Measurements from ENCODE around the gene DMD. TPM values are rescaled to one million over a fixed set of nuclear protein-coding genes. Genes with fewer than 3 reads are reported as not detected.

Gene DMD
- polyA plus RNA-seq (2012; ENCODE audit: insufficient read depth, insufficient read length, low read depth): 2.6 TPM

GRCh38 chrX:33211356-33212260, at the start of gene DMD:
Gene DMD, minus strand, starts transcription at chrX:33211549. Its CDS starts 237 bp downstream, at chrX:33211312.
- Histone ChIP-seq H3K36me3 (no peaks in the 10 kb centered on the region), H3K9me3 (no peaks in the 10 kb centered on the region), H3K27me3 (no peaks in the 10 kb centered on the region), H3K4me3 (ENCODE audit: low read depth, low read length) (no peak within 1 kb of the TSS), H3K4me1 (no peaks in the 10 kb centered on the region)
- no peak for TF ChIP-seq CTCF (IDR thresholded peaks at IDR 0.05; ENCODE audit: low read depth, low read length)
- DNase-seq: no peak

- no peaks in the 10 kb centered on the region for H3K27me3 ChIP-seq
- H3K9me3 ChIP-seq: no peaks in the 10 kb centered on the region
- no peak overlapping the region for H3K4me3 ChIP-seq (ENCODE audit: low read depth, low read length)
- H3K36me3 ChIP-seq: no peaks in the 10 kb centered on the region
- no peaks in the 10 kb centered on the region for H3K4me1 ChIP-seq
- no peak for DNase-seq
- TF ChIP-seq CTCF (IDR thresholded peaks at IDR 0.05; ENCODE audit: low read depth, low read length): no peak
Observed at GRCh38 chrX:33252306-33252825, 41.0 kb upstream of the DMD start.

- no peak for TF ChIP-seq CTCF (IDR thresholded peaks at IDR 0.05; ENCODE audit: low read depth, low read length)
- Histone ChIP-seq H3K36me3 (no peaks in the 10 kb centered on the region), H3K4me3 (ENCODE audit: low read depth, low read length) (no peak overlapping the region), H3K4me1 (no peaks in the 10 kb centered on the region), H3K9me3 (no peaks in the 10 kb centered on the region), H3K27me3 (no peaks in the 10 kb centered on the region)
- no peak for DNase-seq
Observed at GRCh38 chrX:33218819-33219218, 7.5 kb upstream of the DMD start.

- no peaks in the 10 kb centered on the region for H3K9me3 ChIP-seq
- H3K4me3 ChIP-seq (ENCODE audit: low read depth, low read length): no peak overlapping the region
- H3K27me3 ChIP-seq: no peaks in the 10 kb centered on the region
- H3K36me3 ChIP-seq: no peaks in the 10 kb centered on the region
- no peak for DNase-seq
- H3K4me1 ChIP-seq: no peaks in the 10 kb centered on the region
- no peak for TF ChIP-seq CTCF (IDR thresholded peaks at IDR 0.05; ENCODE audit: low read depth, low read length)
Observed at GRCh38 chrX:33210156-33210555, 1.2 kb downstream of the DMD start.

- no peaks in the 10 kb centered on the region for H3K36me3 ChIP-seq
- no peak for DNase-seq
- TF ChIP-seq CTCF (IDR thresholded peaks at IDR 0.05; ENCODE audit: low read depth, low read length): no peak
- no peaks in the 10 kb centered on the region for H3K27me3 ChIP-seq
- H3K9me3 ChIP-seq: no peaks in the 10 kb centered on the region
- no peaks in the 10 kb centered on the region for H3K4me1 ChIP-seq
- no peak overlapping the region for H3K4me3 ChIP-seq (ENCODE audit: low read depth, low read length)
Observed at GRCh38 chrX:33207056-33207455, 4.3 kb downstream of the DMD start.

- H3K4me3 ChIP-seq (ENCODE audit: low read depth, low read length): no peak overlapping the region
- H3K36me3 ChIP-seq: no peaks in the 10 kb centered on the region
- no peak for TF ChIP-seq CTCF (IDR thresholded peaks at IDR 0.05; ENCODE audit: low read depth, low read length)
- DNase-seq: no peak
- H3K4me1 ChIP-seq: no peaks in the 10 kb centered on the region
- no peaks in the 10 kb centered on the region for H3K9me3 ChIP-seq
- no peaks in the 10 kb centered on the region for H3K27me3 ChIP-seq
Observed at GRCh38 chrX:33205321-33205720, 6.0 kb downstream of the DMD start.

Data from BE2C (cell line).